ELR (cell line): Measurements from ENCODE around the gene NDUFAF5.
"Not testable (repeated sequence)": the region's sequence is repeated elsewhere in the genome, so short reads cannot be mapped to it uniquely, and the experiment has no call there.

Source experiments
- DNase-seq: peaks from one replicate; pipeline ENCODE4 v3.0.0-alpha.2; 2015; ENCODE audit warnings: low read depth

Gene NDUFAF5

GRCh38 chr20:13784893-13785715 is at the start of gene NDUFAF5, which contains the start of gene ESF1:
NDUFAF5 (plus strand) TSS chr20:13785028; CDS start chr20:13785069, 41 bp downstream.
ESF1 (minus strand) TSS chr20:13784919; CDS start chr20:13783140, 1,779 bp downstream.
- DNase-seq, result peak; percentile 97

- DNase-seq, result no peak
These were observed 49.0 kb upstream of the NDUFAF5 start for GRCh38 chr20:13735826-13736225.

- DNase-seq, result peak; percentile 1
These were observed 48.2 kb upstream of the NDUFAF5 start for GRCh38 chr20:13736436-13737191.

GRCh38 chr20:13738187-13738586 is 46.6 kb upstream of the NDUFAF5 start:
- not testable (repeated sequence) for DNase-seq

GRCh38 chr20:13739731-13740649 is 44.8 kb upstream of the NDUFAF5 start:
- DNase-seq, result no peak

GRCh38 chr20:13741879-13742278 is 42.9 kb upstream of the NDUFAF5 start:
- no peak for DNase-seq

- DNase-seq, result peak; percentile 0
These were observed 40.5 kb upstream of the NDUFAF5 start for GRCh38 chr20:13744352-13744751.

GRCh38 chr20:13745784-13746183 is 39.0 kb upstream of the NDUFAF5 start:
- DNase-seq, result no peak

GRCh38 chr20:13749811-13750210 is 35.0 kb upstream of the NDUFAF5 start:
- no peak for DNase-seq

- no peak for DNase-seq
These were observed 31.3 kb upstream of the NDUFAF5 start for GRCh38 chr20:13753436-13754036.

GRCh38 chr20:13755809-13756208 is 29.0 kb upstream of the NDUFAF5 start:
- no peak for DNase-seq

GRCh38 chr20:13756551-13756950 is 28.3 kb upstream of the NDUFAF5 start:
- no peak for DNase-seq

- no peak for DNase-seq
These were observed 25.9 kb upstream of the NDUFAF5 start for GRCh38 chr20:13758884-13759283.

GRCh38 chr20:13760451-13760946 is 24.3 kb upstream of the NDUFAF5 start:
- not testable (repeated sequence) for DNase-seq

GRCh38 chr20:13765299-13765698 is 19.5 kb upstream of the NDUFAF5 start:
- DNase-seq, result peak; percentile 58

- DNase-seq, result no peak
These were observed 18.9 kb upstream of the NDUFAF5 start for GRCh38 chr20:13765868-13766416.

GRCh38 chr20:13770141-13770540 is 14.7 kb upstream of the NDUFAF5 start:
- DNase-seq, result no peak

GRCh38 chr20:13771853-13772453 is 12.9 kb upstream of the NDUFAF5 start:
- peak; percentile 62 for DNase-seq

- peak; percentile 39 for DNase-seq
These were observed 12.3 kb upstream of the NDUFAF5 start for GRCh38 chr20:13772529-13772928.

GRCh38 chr20:13775867-13776266 is 9.0 kb upstream of the NDUFAF5 start:
- no peak for DNase-seq
